ENCODE data around the gene NRIP2. TPM values are rescaled to one million over a fixed set of nuclear protein-coding genes. Genes with fewer than 3 reads are reported as not detected.
"Not testable (repeated sequence)": the region's sequence is repeated elsewhere in the genome, so short reads cannot be mapped to it uniquely, and the experiment has no call there.

The NRIP2 gene, protein sequence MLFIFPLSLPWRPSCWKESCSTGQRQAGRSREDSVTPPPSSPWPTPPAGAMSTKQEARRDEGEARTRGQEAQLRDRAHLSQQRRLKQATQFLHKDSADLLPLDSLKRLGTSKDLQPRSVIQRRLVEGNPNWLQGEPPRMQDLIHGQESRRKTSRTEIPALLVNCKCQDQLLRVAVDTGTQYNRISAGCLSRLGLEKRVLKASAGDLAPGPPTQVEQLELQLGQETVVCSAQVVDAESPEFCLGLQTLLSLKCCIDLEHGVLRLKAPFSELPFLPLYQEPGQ
- polyA plus RNA-seq (2012; ENCODE audit: missing spikeins) = 2.0 TPM

DNA sequence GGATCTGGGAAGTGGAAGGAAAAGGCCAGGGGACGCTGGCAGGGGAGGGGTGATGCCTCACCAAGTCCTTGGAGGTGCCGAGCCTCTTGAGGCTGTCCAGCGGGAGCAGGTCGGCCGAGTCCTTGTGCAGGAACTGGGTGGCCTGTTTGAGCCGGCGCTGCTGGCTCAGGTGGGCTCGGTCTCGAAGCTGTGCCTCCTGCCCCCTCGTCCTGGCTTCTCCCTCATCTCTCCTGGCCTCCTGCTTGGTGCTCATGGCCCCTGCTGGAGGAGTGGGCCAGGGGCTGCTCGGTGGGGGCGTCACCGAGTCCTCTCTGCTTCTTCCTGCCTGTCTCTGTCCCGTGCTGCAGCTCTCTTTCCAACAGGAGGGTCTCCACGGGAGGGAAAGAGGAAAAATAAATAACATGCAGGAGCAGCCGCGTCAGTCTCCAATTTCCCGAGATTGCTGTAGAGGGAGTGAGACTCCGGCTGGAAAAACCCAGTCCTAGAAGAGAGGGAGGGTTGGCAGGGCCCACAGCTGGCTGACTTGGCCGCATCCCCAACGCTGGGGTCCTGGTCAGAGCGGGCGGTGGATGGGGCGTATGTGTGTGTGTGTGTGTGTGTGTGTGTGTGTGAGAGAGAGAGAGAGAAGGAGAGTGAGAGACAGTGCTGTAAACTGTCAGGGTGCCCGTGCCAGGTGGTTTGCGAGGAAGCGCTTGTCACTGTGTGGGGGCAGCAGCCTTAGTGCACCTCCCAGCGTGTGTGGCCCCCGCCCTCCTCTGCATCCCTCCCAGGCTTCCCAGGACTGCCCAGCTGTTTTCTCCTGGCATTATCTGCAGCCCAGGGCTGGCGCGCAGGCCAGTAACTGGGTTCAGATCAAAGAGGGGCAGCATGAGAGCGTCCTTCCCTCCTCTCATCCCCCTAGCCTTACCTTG is at the start of gene NRIP2:
Gene NRIP2, minus strand, starts transcription at position 455 of the 911 bp plus-strand sequence. Its CDS starts 52 bp downstream, at position 403.
- FAIRE-seq (no peak), DNase-seq (ENCODE audit: insufficient read length) (no peak)
- no peak for TF ChIP-seq POLR2A (IDR thresholded peaks at IDR 0.05; ENCODE audit: low read depth, low read length)
- TF ChIP-seq TAF1 (IDR thresholded peaks at IDR 0.05; ENCODE audit: borderline replicate concordance, low read depth, low read length) = no peak
- TF ChIP-seq POLR2AphosphoS5 (IDR thresholded peaks at IDR 0.05; ENCODE audit: low read depth, low read length) = no peak

GRCh38 chr12:2879853-2880252 is 45.0 kb upstream of the NRIP2 start:
- TF ChIP-seq POLR2A (IDR thresholded peaks at IDR 0.05; ENCODE audit: low read depth, low read length) = no peak
- no peak for TF ChIP-seq POLR2AphosphoS5 (IDR thresholded peaks at IDR 0.05; ENCODE audit: low read depth, low read length)
- no peak for TF ChIP-seq TAF1 (IDR thresholded peaks at IDR 0.05; ENCODE audit: borderline replicate concordance, low read depth, low read length)
- FAIRE-seq = no peak
- DNase-seq (ENCODE audit: insufficient read length) = no peak

- TF ChIP-seq TAF1 (IDR thresholded peaks at IDR 0.05; ENCODE audit: borderline replicate concordance, low read depth, low read length) (no peak), POLR2A (IDR thresholded peaks at IDR 0.05; ENCODE audit: low read depth, low read length) (peak; percentile 38; the same call in 1 of the 2 replicates)
- DNase-seq (ENCODE audit: insufficient read length) (no peak), FAIRE-seq (peak; percentile 44)
Observed at GRCh38 chr12:2877953-2878732, 43.3 kb upstream of the NRIP2 start.

GRCh38 chr12:2877047-2877952 is 42.5 kb upstream of the NRIP2 start, which contains the start of the genes FOXM1 and RHNO1:
TSS of gene FOXM1 (minus strand) at chr12:2877174. CDS start at chr12:2874478, 2,696 bp downstream.
TSS of gene RHNO1 (plus strand) at chr12:2877223. CDS start at chr12:2885367, 8,144 bp downstream.
- FAIRE-seq (peak; percentile 95), DNase-seq (ENCODE audit: insufficient read length) (peak; percentile 91)
- TF ChIP-seq POLR2AphosphoS5 (IDR thresholded peaks at IDR 0.05; ENCODE audit: low read depth, low read length) = peak; percentile 66
- peak; percentile 76 for TF ChIP-seq TAF1 (IDR thresholded peaks at IDR 0.05; ENCODE audit: borderline replicate concordance, low read depth, low read length)
- TF ChIP-seq POLR2A (IDR thresholded peaks at IDR 0.05; ENCODE audit: low read depth, low read length) = peak; percentile 66; the same call in 1 of the 2 replicates

DNA sequence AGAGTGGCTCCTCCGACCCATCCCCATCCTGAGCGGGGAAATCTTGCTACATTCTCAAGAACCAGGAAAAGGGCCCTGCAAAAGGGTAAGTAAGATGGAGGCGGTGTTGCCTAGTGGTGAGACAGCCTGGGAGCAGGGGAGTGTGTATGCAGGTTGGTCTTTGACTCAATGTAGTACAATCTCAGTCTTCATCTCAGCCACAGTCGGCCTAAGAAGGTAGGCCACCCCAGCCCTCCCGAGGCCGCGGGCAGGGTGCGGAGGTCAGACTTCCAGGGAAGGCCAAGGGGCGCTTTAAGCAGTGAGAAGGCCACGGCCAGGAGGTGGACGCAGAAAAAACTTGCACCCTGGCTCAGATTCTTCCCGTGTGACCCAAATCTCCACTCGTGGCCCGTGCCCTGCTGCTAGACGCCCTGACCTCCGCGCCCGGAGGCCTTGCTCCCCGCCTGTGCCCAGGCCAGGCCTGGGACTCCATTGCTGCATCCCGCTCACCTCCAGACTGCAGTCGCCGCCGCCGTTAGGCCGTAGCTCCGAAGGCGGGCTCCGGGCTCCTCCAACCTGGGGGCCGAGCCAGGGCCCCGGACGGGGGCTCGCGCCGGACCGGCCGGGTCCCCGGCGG is 41.7 kb upstream of the NRIP2 start:
- no peak for TF ChIP-seq POLR2A (IDR thresholded peaks at IDR 0.05; ENCODE audit: low read depth, low read length)
- no peak for TF ChIP-seq POLR2AphosphoS5 (IDR thresholded peaks at IDR 0.05; ENCODE audit: low read depth, low read length)
- TF ChIP-seq TAF1 (IDR thresholded peaks at IDR 0.05; ENCODE audit: borderline replicate concordance, low read depth, low read length) = no peak
- DNase-seq (ENCODE audit: insufficient read length) = no peak
- FAIRE-seq = peak; percentile 40

- not testable (repeated sequence) for FAIRE-seq; DNase-seq (ENCODE audit: insufficient read length)
Observed at GRCh38 chr12:2868986-2869632, 34.3 kb upstream of the NRIP2 start.

GRCh38 chr12:2864198-2864597 is 29.4 kb upstream of the NRIP2 start:
- FAIRE-seq (no peak), DNase-seq (ENCODE audit: insufficient read length) (no peak)
- TF ChIP-seq TAF1 (IDR thresholded peaks at IDR 0.05; ENCODE audit: borderline replicate concordance, low read depth, low read length) = no peak
- no peak for TF ChIP-seq POLR2AphosphoS5 (IDR thresholded peaks at IDR 0.05; ENCODE audit: low read depth, low read length)
- TF ChIP-seq POLR2A (IDR thresholded peaks at IDR 0.05; ENCODE audit: low read depth, low read length) = no peak

DNA sequence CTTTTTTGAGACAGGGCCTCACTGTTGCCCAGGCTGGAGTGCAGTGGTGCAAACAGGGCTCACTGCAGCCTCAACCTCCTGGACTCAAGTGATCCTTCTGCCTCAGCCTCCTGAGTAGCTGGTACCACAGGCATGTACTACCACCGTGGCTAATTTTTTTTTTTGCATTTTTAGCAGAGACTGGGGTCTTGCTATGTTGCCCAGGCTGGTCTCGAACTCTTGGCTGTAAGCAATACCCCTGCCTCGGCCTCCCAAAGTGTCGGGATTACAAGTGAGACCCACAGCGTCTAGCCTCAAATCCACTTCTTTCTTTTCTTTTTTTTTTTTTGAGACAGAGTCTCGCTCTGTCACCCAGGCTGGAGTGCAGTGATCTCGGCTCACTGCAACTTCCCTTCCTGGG is 28.6 kb upstream of the NRIP2 start:
- FAIRE-seq; DNase-seq (ENCODE audit: insufficient read length): not testable (repeated sequence)

GRCh38 chr12:2862876-2863275 is 28.0 kb upstream of the NRIP2 start:
- FAIRE-seq (no peak), DNase-seq (ENCODE audit: insufficient read length) (no peak)
- TF ChIP-seq TAF1 (IDR thresholded peaks at IDR 0.05; ENCODE audit: borderline replicate concordance, low read depth, low read length) (no peak), POLR2AphosphoS5 (IDR thresholded peaks at IDR 0.05; ENCODE audit: low read depth, low read length) (no peak), POLR2A (IDR thresholded peaks at IDR 0.05; ENCODE audit: low read depth, low read length) (no peak)

DNA sequence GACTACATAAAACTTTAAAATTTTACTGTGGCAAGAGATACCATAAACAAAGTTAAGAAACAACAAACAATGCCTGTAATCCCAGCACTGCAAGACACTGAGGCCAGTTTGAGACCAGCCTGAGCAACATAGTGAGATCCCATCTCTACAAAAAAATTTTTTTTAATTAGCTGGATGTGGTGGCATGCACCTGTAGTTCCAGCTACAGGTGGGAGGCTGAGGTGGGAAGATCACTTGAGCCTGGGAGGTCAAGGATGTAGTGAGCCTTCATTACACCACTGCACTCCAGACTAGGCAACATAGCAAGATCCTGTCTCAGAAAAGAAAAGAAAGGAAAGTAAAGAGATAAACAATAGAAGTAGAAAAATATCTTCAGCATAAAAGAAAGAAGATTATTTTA is 25.3 kb upstream of the NRIP2 start:
- TF ChIP-seq TAF1 (IDR thresholded peaks at IDR 0.05; ENCODE audit: borderline replicate concordance, low read depth, low read length) (no peak), POLR2A (IDR thresholded peaks at IDR 0.05; ENCODE audit: low read depth, low read length) (no peak), POLR2AphosphoS5 (IDR thresholded peaks at IDR 0.05; ENCODE audit: low read depth, low read length) (no peak)
- no peak for DNase-seq (ENCODE audit: insufficient read length)
- FAIRE-seq = no peak

All from GM12892 (cell line).